ENCODE data around the gene SEPTIN14. TPM values are rescaled to one million over a fixed set of nuclear protein-coding genes. Genes with fewer than 3 reads are reported as not detected.

The SEPTIN14 gene
- total RNA-seq (2022; extraction: Qiagen RNA extraction; ENCODE audit: low read depth): not detected in 5 replicates

GRCh38 chr7:55862652-55863051 is at the start of gene SEPTIN14:
TSS of gene SEPTIN14 (minus strand) at chr7:55862752. CDS start at chr7:55861996, 756 bp downstream.

Other genes starting within 250 kb of the SEPTIN14 start
- gene ZNF713, start 24.7 kb upstream of the SEPTIN14 start, total RNA-seq (2022; extraction: Qiagen RNA extraction; ENCODE audit: low read depth): 0.56 to 1.5 TPM (median 0.72 TPM) in 5 replicates
- 23.3 to 34.8 TPM (median 25.7 TPM) in 5 replicates for gene MRPS17, start 89.1 kb upstream of the SEPTIN14 start, total RNA-seq (2022; extraction: Qiagen RNA extraction; ENCODE audit: low read depth)
- 32.6 to 60.1 TPM (median 47.2 TPM) in 5 replicates for gene NIPSNAP2, start 101.8 kb upstream of the SEPTIN14 start, total RNA-seq (2022; extraction: Qiagen RNA extraction; ENCODE audit: low read depth)
- 21.5 to 32.4 TPM (median 25.5 TPM) in 5 replicates for gene PSPH, start 188.7 kb upstream of the SEPTIN14 start, total RNA-seq (2022; extraction: Qiagen RNA extraction; ENCODE audit: low read depth)
- gene CCT6A, start 189.0 kb upstream of the SEPTIN14 start, total RNA-seq (2022; extraction: Qiagen RNA extraction; ENCODE audit: low read depth): 235 to 313 TPM (median 269 TPM) in 5 replicates
- gene SUMF2, start 201.5 kb upstream of the SEPTIN14 start, total RNA-seq (2022; extraction: Qiagen RNA extraction; ENCODE audit: low read depth): 109 to 117 TPM (median 111 TPM) in 5 replicates
- 0.12 to 0.68 TPM (median 0.52 TPM) in 5 replicates for gene PHKG1, start 230.2 kb upstream of the SEPTIN14 start, total RNA-seq (2022; extraction: Qiagen RNA extraction; ENCODE audit: low read depth)
- gene CHCHD2, start 243.7 kb upstream of the SEPTIN14 start, total RNA-seq (2022; extraction: Qiagen RNA extraction; ENCODE audit: low read depth): 519 to 707 TPM (median 628 TPM) in 5 replicates

Data from A549 treated with ZK216348 at 1 μM for 4 hours (cell line).